Bronchial epithelial cell (primary cell): ENCODE data around the gene MME. TPM values are rescaled to one million over a fixed set of nuclear protein-coding genes. Genes with fewer than 3 reads are reported as not detected.
A peak's percentile ranks its signal among the peaks of the same experiment; 100 is the strongest.

Experiments used
- DNase-seq: peaks from one replicate; pipeline ENCODE4 v3.0.0-alpha.2; 2010; ENCODE audit warnings: low read depth
- FAIRE-seq: peaks from 2 replicates; lab custom pipeline; 2011; peaks lifted over from hg19 to GRCh38; lab: Jason Lieb, UNC
- H3K27me3 ChIP-seq: 2 replicates; pipeline ENCODE4 v1.5.1; 2011; ENCODE audit warnings: low read length; ENCODE audit not compliant: control insufficient read depth, insufficient read depth
- H3K36me3 ChIP-seq: 2 replicates; pipeline ENCODE4 v1.5.1; 2011; ENCODE audit warnings: low read length; ENCODE audit not compliant: control insufficient read depth, insufficient read depth
- H3K4me3 ChIP-seq: 2 replicates; pipeline ENCODE4 v1.5.1; 2011; ENCODE audit warnings: mild to moderate bottlenecking, low read depth, low read length, control low read depth
- CTCF ChIP-seq: IDR thresholded peaks from 2 replicates; pipeline ENCODE4 v1.5.1; 2011; ENCODE audit warnings: mild to moderate bottlenecking, moderate library complexity, low read length, control low read depth, inconsistent platforms; ENCODE audit not compliant: insufficient read depth, severe bottlenecking
- total RNA-seq: library from RNA; depleted of rRNA; stranded (reverse); fragments of >200 nt; gene quantifications from 2 replicates; pipeline ENCODE4 v1.2.1, GENCODE V29; 2014

MME gene
- total RNA-seq, 1 donor from 2014 or later = 25.3 TPM

GRCh38 chr3:155093261-155093660 is 13.1 kb downstream of the MME start:
- H3K27me3 ChIP-seq = no peaks in the 10 kb centered on the region
- no peak overlapping the region for H3K4me3 ChIP-seq
- no peaks in the 10 kb centered on the region for H3K36me3 ChIP-seq
- DNase-seq (no peak), FAIRE-seq (no peak)
- TF ChIP-seq CTCF = no peak

GRCh38 chr3:155096303-155097008 is 16.3 kb downstream of the MME start:
- DNase-seq = no peak

GRCh38 chr3:155097009-155097349 is 16.9 kb downstream of the MME start:
- FAIRE-seq (no peak), DNase-seq (no peak)
- TF ChIP-seq CTCF = no peak
- Histone ChIP-seq H3K4me3 (no peak overlapping the region), H3K36me3 (no peaks in the 10 kb centered on the region), H3K27me3 (no peaks in the 10 kb centered on the region)

More at GRCh38 chr3:155096303-155097008, 16.3 kb downstream of the MME start:
- no peak for FAIRE-seq
- Histone ChIP-seq H3K36me3 (no peaks in the 10 kb centered on the region), H3K4me3 (no peak overlapping the region), H3K27me3 (no peaks in the 10 kb centered on the region)
- TF ChIP-seq CTCF = no peak

GRCh38 chr3:155101398-155101797 is 21.3 kb downstream of the MME start:
- Histone ChIP-seq H3K27me3 (no peaks in the 10 kb centered on the region), H3K4me3 (no peak overlapping the region), H3K36me3 (no peaks in the 10 kb centered on the region)
- FAIRE-seq (no peak), DNase-seq (no peak)
- no peak for TF ChIP-seq CTCF

GRCh38 chr3:155102329-155102728 is 22.2 kb downstream of the MME start:
- no peaks in the 10 kb centered on the region for H3K27me3 ChIP-seq
- TF ChIP-seq CTCF = no peak
- H3K4me3 ChIP-seq = no peak overlapping the region
- DNase-seq (peak; percentile 33), FAIRE-seq (peak; percentile 13)
- H3K36me3 ChIP-seq = no peaks in the 10 kb centered on the region

GRCh38 chr3:155103686-155104085 is 23.6 kb downstream of the MME start:
- Histone ChIP-seq H3K27me3 (no peaks in the 10 kb centered on the region), H3K36me3 (no peaks in the 10 kb centered on the region), H3K4me3 (no peak overlapping the region)
- no peak for TF ChIP-seq CTCF
- FAIRE-seq (no peak), DNase-seq (no peak)
